GM12878 (cell line): ENCODE data around the gene LIMD2. TPM values are rescaled to one million over a fixed set of nuclear protein-coding genes. Genes with fewer than 3 reads are reported as not detected.

Source experiments
- ATAC-seq: fragments of 200-7000 bp; cut with Tn5 transposase; 3 replicates; pipeline ENCODE4 v1.9.1; 2020; ENCODE audit warnings: mild to moderate bottlenecking, moderate library complexity
- BruUV-seq: library from RNA; stranded (reverse); fragments of 400-500 nt; replicated peaks from 2 replicates; lab custom pipeline; 2021; lab: Mats Ljungman, UMichigan
- CTCF ChIA-PET: fragments of 300-600 bp; sonication (Branson Sonifier 250); formaldehyde crosslinking; extraction: SDS; loops from one replicate; lab custom pipeline; 2021; ENCODE audit warnings: inconsistent platforms; lab: Yijun Ruan, JAX
- POLR2A ChIA-PET: fragments of 350-600 bp; formaldehyde crosslinking; extraction: SDS; loops from one replicate; lab custom pipeline; 2021; ENCODE audit warnings: inconsistent platforms; lab: Charles Lee
- RAD21 ChIA-PET: fragments of 300-600 bp; sonication (Branson Sonifier 250); formaldehyde crosslinking; loops from one replicate; lab custom pipeline; 2023; ENCODE audit warnings: antibody characterized with exemption; ENCODE audit not compliant: unreplicated experiment; lab: Charles Lee
- SMC1A ChIA-PET: fragments of 300-600 bp; sonication (Branson Sonifier 250); formaldehyde crosslinking; loops from one replicate; lab custom pipeline; 2023; ENCODE audit not compliant: unreplicated experiment, uncharacterized antibody; lab: Charles Lee
- DNase-seq: peaks from one replicate; pipeline ENCODE4 v3.0.0-alpha.2; 2011; ENCODE audit warnings: low read depth, low spot score
- FAIRE-seq: peaks from 3 replicates; lab custom pipeline; 2011; peaks lifted over from hg19 to GRCh38; lab: Jason Lieb, UNC
- H2AFZ ChIP-seq: 2 replicates; pipeline ENCODE4 v1.6.0; 2011; ENCODE audit warnings: low read depth, low read length, control low read depth; ENCODE audit not compliant: control insufficient read depth
- H3K27ac ChIP-seq: 2 replicates; pipeline ENCODE4 v1.5.1; 2011; ENCODE audit warnings: control low read depth; ENCODE audit not compliant: control insufficient read depth, insufficient read depth
- H3K27me3 ChIP-seq, 2 experiments: replicated peaks in 1 of 2; 2 replicates each; pipeline versions ENCODE4 v1.6.0 to v1.6.1; 2011; ENCODE audit warnings: low read length in 1 of 2; ENCODE audit not compliant: control insufficient read depth in 2 of 2, insufficient read depth in 2 of 2
- H3K36me3 ChIP-seq, 2 experiments: 2 replicates each; pipeline ENCODE4 v1.5.1; 2011; ENCODE audit warnings: low read length in 1 of 2; ENCODE audit not compliant: control insufficient read depth in 2 of 2, insufficient read depth in 2 of 2
- H3K4me1 ChIP-seq: 2 replicates; pipeline ENCODE4 v1.6.1; 2011; ENCODE audit warnings: mild to moderate bottlenecking, low read length, moderate library complexity, mixed read lengths; ENCODE audit not compliant: control insufficient read depth, insufficient read depth
- H3K4me2 ChIP-seq: 2 replicates; pipeline ENCODE4 v1.6.0; 2011; ENCODE audit warnings: control low read depth; ENCODE audit not compliant: control insufficient read depth, insufficient read depth
- H3K4me3 ChIP-seq: fragments of 200-600 bp; sonication (generic); 2 replicates; pipeline ENCODE4 v1.5.1; 2016
- H3K79me2 ChIP-seq: 2 replicates; pipeline ENCODE4 v1.6.0; 2011; ENCODE audit warnings: low read length; ENCODE audit not compliant: control insufficient read depth, insufficient read depth
- H3K9ac ChIP-seq: 2 replicates; pipeline ENCODE4 v1.8.0; 2011; ENCODE audit warnings: low read length, control low read depth, mixed read lengths; ENCODE audit not compliant: control insufficient read depth, insufficient read depth
- H3K9me3 ChIP-seq: replicated peaks from 3 replicates; pipeline ENCODE4 v1.5.1; 2011; ENCODE audit warnings: mild to moderate bottlenecking, low read length; ENCODE audit not compliant: control insufficient read depth, insufficient read depth
- H4K20me1 ChIP-seq: 2 replicates; pipeline ENCODE4 v1.6.0; 2011; ENCODE audit not compliant: control insufficient read depth, insufficient read depth
- BCL11A ChIP-seq: IDR thresholded peaks from 2 replicates; pipeline ENCODE4 v1.6.1; 2011; ENCODE audit warnings: low read depth, low read length
- CHD4 ChIP-seq: fragments of 200-600 bp; sonication (generic); IDR thresholded peaks from 2 replicates; pipeline ENCODE4 v1.6.1; 2016; ENCODE audit warnings: mild to moderate bottlenecking
- CREM ChIP-seq: IDR thresholded peaks from 2 replicates; pipeline ENCODE4 v1.6.1; 2014; ENCODE audit warnings: antibody characterized with exemption, low read depth
- EGR1 ChIP-seq, 2 experiments: IDR thresholded peaks; 1 replicate in 1 of 2; 2 replicates in 1 of 2; pipeline ENCODE4 v1.6.1; 2011 to 2012; ENCODE audit warnings: low read depth in 2 of 2, low read length in 2 of 2, borderline replicate concordance in 1 of 2, mild to moderate bottlenecking in 1 of 2, moderate library complexity in 1 of 2
- ETV6 ChIP-seq, 2 experiments: fragments of 450-650 bp in 1 of 2; IDR thresholded peaks in 1 of 2; conservative IDR thresholded peaks in 1 of 2; 2 replicates each; pipeline ENCODE4 v1.6.1; 2014; ENCODE audit warnings: antibody characterized with exemption in 1 of 2, borderline replicate concordance in 1 of 2, low read depth in 1 of 2, mild to moderate bottlenecking in 1 of 2, moderate library complexity in 1 of 2
- HDAC6 ChIP-seq: fragments of 200-600 bp; sonication (generic); IDR thresholded peaks from one replicate; pipeline ENCODE4 v1.8.0; 2017; ENCODE audit warnings: antibody characterized with exemption; ENCODE audit not compliant: unreplicated experiment
- HSF1 ChIP-seq: fragments of 150-350 bp; IDR thresholded peaks from 2 replicates; pipeline ENCODE4 v1.6.1; 2014; ENCODE audit warnings: mild to moderate bottlenecking, low read depth, low read length
- KLF5 ChIP-seq: fragments of 450-650 bp; IDR thresholded peaks from 2 replicates; pipeline ENCODE4 v1.6.1; 2014; ENCODE audit warnings: mild to moderate bottlenecking; ENCODE audit not compliant: partially characterized antibody
- MEF2B ChIP-seq: fragments of 450-650 bp; IDR thresholded peaks from 2 replicates; pipeline ENCODE4 v1.6.1; 2018; ENCODE audit warnings: mild to moderate bottlenecking, moderate library complexity; ENCODE audit not compliant: partially characterized antibody, poor library complexity, severe bottlenecking
- MXI1 ChIP-seq: fragments of 150-350 bp; IDR thresholded peaks from 2 replicates; pipeline ENCODE4 v1.6.1; 2011; ENCODE audit warnings: low read depth, mild to moderate bottlenecking, inconsistent platforms, low read length, improper control_type of control experiment
- RCOR1 ChIP-seq: conservative IDR thresholded peaks from 2 replicates; pipeline ENCODE4 v1.6.1; 2012; ENCODE audit warnings: low read depth, low read length, improper control_type of control experiment
- SMC3 ChIP-seq: IDR thresholded peaks from 2 replicates; pipeline ENCODE4 v1.6.1; 2011; ENCODE audit warnings: low read length, improper control_type of control experiment, borderline replicate concordance
- SUZ12 ChIP-seq: fragments of 200-600 bp; sonication (generic); IDR thresholded peaks from one replicate; pipeline ENCODE4 v1.6.1; 2018; ENCODE audit warnings: antibody characterized with exemption, mild to moderate bottlenecking; ENCODE audit not compliant: unreplicated experiment
- WGBS: methylation state at CpG from one replicate; pipeline ENCODE4 v1.1.6; 2016; ENCODE audit warnings: low lambda C conversion rate; ENCODE audit not compliant: insufficient replicate concordance, insufficient coverage; ENCODE audit errors: missing lambda C conversion rate; 5-methylcytosine and 5-hydroxymethylcytosine counted together
- in situ Hi-C: fragments of 300-500 bp; cut with MboI; formaldehyde crosslinking; loops from 9 replicates; pipeline ENCODE4 v1.14.3; 2018; ENCODE audit warnings: mixed read lengths
- intact Hi-C: fragments of 100-400 bp; cut with micrococcal nuclease; formaldehyde crosslinking; loops from one replicate; pipeline ENCODE4 v1.14.2; 2022; ENCODE audit not compliant: unreplicated experiment
- polyA plus RNA-seq, 11 experiments: library from polyadenylated mRNA; depleted of rRNA in 4 of 11; unstranded in 6 of 11; stranded (reverse) in 5 of 11; fragments of >200 nt; fragmentation: Nextera tagmentation in 4 of 11; fragmentation: Illumina TruSeq in 1 of 11; extraction: Ambion mirVana in 4 of 11; extraction: Trizol in 1 of 11; gene quantifications; 1 replicate in 1 of 11; 2 replicates in 10 of 11; pipeline versions ENCODE4 v1.2.1 to v1.2.3, GENCODE V29; 2011 to 2016; ENCODE audit warnings: inconsistent platforms in 2 of 11, missing spikeins in 2 of 11, low read depth in 1 of 11
- total RNA-seq, 4 experiments: library from RNA; depleted of rRNA in 3 of 4; stranded (reverse); fragments of >200 nt in 3 of 4; fragmentation: Illumina TruSeq in 1 of 4; extraction: Trizol in 1 of 4; gene quantifications; 2 replicates each; pipeline versions ENCODE4 v1.2.1 to v1.2.3, GENCODE V29; 2013 to 2021
- TF ChIP-seq, protein P1 (sequence below): fragments of 450-650 bp; conservative IDR thresholded peaks from 2 replicates; pipeline ENCODE4 v1.6.1; 2017; ENCODE audit warnings: mild to moderate bottlenecking, moderate library complexity

Gene LIMD2
- total and polyA plus RNA-seq, 10 of the 15 experiments (the other 5 are each of a cell fraction or from before 2014, with no cell fraction given) = 1.1 to 339 (median 181) TPM

DNA sequence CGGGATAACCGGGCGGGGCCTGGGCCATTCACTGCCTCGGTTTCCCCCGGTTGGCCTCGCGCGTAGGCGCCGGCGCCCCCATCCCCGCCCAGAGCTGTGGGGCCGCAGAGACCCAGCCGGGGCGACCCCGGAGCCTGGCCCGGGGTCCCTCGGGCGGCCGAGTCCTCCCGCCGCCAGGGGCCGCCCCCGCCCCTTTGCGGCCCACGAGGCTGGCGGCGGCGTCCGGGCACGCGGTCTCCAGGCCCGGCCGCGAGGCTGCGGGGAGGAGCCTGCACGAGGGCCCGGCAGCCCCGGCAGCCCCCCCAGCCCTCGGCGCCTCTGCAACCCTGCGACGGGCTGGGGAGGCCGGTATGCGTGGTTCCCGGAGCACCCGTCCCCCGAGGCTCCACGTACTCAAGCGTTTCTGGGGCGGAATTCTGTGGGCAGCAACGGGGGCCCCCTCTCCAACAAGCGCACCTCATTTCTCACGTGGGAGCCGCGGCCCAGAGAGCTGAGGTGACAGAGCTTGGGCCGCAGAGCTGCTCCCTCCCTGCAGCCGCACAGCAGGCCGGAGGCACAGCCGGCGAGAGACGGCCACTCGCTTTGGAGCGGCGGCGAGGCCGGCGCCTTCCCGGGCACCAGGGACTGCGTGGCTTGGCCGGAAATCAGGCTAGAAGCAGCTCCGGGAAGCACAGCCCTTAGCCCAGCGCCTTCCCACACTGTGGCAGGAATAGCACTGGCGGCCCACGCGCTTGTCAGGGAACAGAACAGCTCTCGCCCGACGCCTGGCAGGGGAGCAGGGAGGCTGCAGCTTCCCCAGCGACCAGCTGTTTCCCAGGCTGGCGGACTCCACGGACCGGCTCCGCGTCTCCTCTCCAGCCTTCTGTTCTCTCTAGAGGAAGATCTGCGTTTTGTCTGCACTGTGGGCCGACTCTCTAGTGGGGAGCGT, 867 bp upstream of the LIMD2 start (continued):
- TF ChIP-seq MEF2B (peak; percentile 4), EGR1 (IDR thresholded peaks at IDR 0.05; ENCODE audit: borderline replicate concordance in 1 of 2, low read depth in 2 of 2, low read length in 2 of 2) (peak in 1 of 2 experiments; percentile 61; a peak in 1 of 3 replicates)
- TF ChIP-seq, protein P1, sequence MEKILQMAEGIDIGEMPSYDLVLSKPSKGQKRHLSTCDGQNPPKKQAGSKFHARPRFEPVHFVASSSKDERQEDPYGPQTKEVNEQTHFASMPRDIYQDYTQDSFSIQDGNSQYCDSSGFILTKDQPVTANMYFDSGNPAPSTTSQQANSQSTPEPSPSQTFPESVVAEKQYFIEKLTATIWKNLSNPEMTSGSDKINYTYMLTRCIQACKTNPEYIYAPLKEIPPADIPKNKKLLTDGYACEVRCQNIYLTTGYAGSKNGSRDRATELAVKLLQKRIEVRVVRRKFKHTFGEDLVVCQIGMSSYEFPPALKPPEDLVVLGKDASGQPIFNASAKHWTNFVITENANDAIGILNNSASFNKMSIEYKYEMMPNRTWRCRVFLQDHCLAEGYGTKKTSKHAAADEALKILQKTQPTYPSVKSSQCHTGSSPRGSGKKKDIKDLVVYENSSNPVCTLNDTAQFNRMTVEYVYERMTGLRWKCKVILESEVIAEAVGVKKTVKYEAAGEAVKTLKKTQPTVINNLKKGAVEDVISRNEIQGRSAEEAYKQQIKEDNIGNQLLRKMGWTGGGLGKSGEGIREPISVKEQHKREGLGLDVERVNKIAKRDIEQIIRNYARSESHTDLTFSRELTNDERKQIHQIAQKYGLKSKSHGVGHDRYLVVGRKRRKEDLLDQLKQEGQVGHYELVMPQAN = peak; percentile 53; the same call in 1 of the 2 replicates

GRCh38 chr17:63698886-63699637, 863 bp downstream of the LIMD2 start:
- Histone ChIP-seq H2AFZ (no peak overlapping the region), H4K20me1 (no peaks in the 10 kb centered on the region), H3K79me2 (peaks cover 65% of the 10 kb centered on the region), H3K27ac (peak overlapping the region; percentile 94), H3K27me3 (no peaks in the 10 kb centered on the region), H3K4me3 (peak overlapping the region; percentile 88), H3K4me2 (peak overlapping the region; percentile 84), H3K9ac (peak overlapping the region; percentile 86), H3K36me3 (peaks cover 10% of the 10 kb centered on the region in 2 experiments; a peak in 3 of 4 replicates), H3K9me3 (no peaks in the 10 kb centered on the region), H3K4me1 (peaks cover 40% of the 10 kb centered on the region)
- intact Hi-C loops (loop anchor here (1.0 to 10.0 kb wide), 5 partner anchors 74 to 274 kb away; partner anchors contain the start of genes CCDC47, DCAF7, FTSJ3 and PSMC5), in situ Hi-C loops (no loop called here)
- RAD21 ChIA-PET = interaction anchor here (0.8 to 3.8 kb wide), 16 partner anchors 11 to 274 kb away, joined by 3 to 24 read pairs (median 4); partner anchors contain the start of genes CCDC47, DDX42, MAP3K3 and STRADA
- SMC1A ChIA-PET = interaction anchor here (0.9 to 2.5 kb wide), 11 partner anchors 12 to 274 kb away, joined by 3 to 11 read pairs (median 3); partner anchors contain the start of genes CCDC47, DDX42 and FTSJ3
- FAIRE-seq (no peak), ATAC-seq (peak; percentile 33), DNase-seq (peak; percentile 59)
- no TSS peak for BruUV-seq
- POLR2A ChIA-PET = interaction anchor here (0.8 to 2.7 kb wide), 10 partner anchors 16 to 149 kb away, joined by 3 to 23 read pairs (median 4); partner anchors contain the start of genes CCDC47, DCAF7, DDX42 and MAP3K3
- CTCF ChIA-PET = interaction anchor here (0.6 to 2.9 kb wide), 24 partner anchors 7 to 167 kb away, joined by 3 to 11 read pairs (median 4); partner anchors contain the start of gene CCDC47
- WGBS = under 1% methylated on average over 21 of the region's 45 CpGs
- TF ChIP-seq MXI1 = peak; percentile 30; the same call in 1 of the 2 replicates
- TF ChIP-seq SUZ12 = no peak
- peak in 1 of 2 experiments; percentile 75; a peak in 2 of 4 replicates for TF ChIP-seq ETV6 (conservative IDR thresholded peaks at IDR 0.05 in 1 of 2, IDR thresholded peaks at IDR 0.05 in 1 of 2; ENCODE audit: borderline replicate concordance in 1 of 2, low read depth in 1 of 2)
- no peak for TF ChIP-seq RCOR1
- TF ChIP-seq CREM = peak; percentile 65; the same call in 1 of the 2 replicates
- no peak for TF ChIP-seq CHD4
- TF ChIP-seq KLF5 = no peak
- TF ChIP-seq HSF1 = no peak
- no peak for TF ChIP-seq SMC3
- TF ChIP-seq HDAC6 = no peak
- peak; percentile 17; the same call in 1 of the 2 replicates for TF ChIP-seq BCL11A
